ENCODE data around the gene SLC38A11. TPM values are rescaled to one million over a fixed set of nuclear protein-coding genes. Genes with fewer than 3 reads are reported as not detected.

SLC38A11 gene
- total RNA-seq, 1 donor: not detected

DNA sequence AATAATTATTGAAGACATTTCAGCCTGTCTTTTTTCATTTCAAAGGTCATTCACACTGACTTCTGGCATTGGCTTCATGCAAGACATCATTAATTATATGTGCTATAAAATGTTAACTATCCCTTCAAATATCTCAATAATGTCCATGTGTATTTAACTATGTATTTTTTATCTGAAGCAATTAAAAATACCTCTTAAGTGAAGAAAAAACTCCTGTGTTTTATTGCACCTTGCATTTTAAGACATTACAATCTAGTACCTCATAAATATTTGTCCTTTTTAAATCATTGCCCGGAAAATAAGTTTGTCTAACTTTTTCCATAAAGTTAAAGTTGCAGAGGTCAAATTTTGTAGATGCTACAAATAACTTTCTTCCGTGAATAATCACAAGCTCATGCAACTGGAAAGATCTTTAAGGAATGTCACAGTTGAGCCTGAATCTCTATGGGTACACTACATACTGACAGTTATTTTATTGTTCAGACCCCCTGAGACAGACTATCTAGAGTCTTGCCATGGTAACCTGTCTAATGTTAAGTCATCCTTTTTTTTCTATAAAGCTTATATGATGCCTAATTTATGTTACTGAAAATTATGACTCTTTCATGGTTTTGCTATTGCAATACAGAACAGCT is 75.3 kb downstream of the SLC38A11 start:
- H3K36me3 ChIP-seq (ENCODE audit: insufficient read depth, low read length): no peaks in the 10 kb centered on the region
- no peaks in the 10 kb centered on the region for H4K20me1 ChIP-seq (ENCODE audit: insufficient read depth, low read length)
- H2AFZ ChIP-seq (ENCODE audit: low read length): no peak overlapping the region
- no peaks in the 10 kb centered on the region for H3K4me1 ChIP-seq (ENCODE audit: insufficient read depth, low read length)
- no peak overlapping the region for H3K27ac ChIP-seq (ENCODE audit: low read depth, low read length)
- no peak for DNase-seq (ENCODE audit: insufficient read length, low spot score, missing footprints)
- H3K9me3 ChIP-seq (ENCODE audit: low read depth, low read length): no peaks in the 10 kb centered on the region
- no peak overlapping the region for H3K4me3 ChIP-seq (ENCODE audit: insufficient read depth, low read length)
- no peak overlapping the region for H3K4me2 ChIP-seq (ENCODE audit: insufficient read depth, low read length)
- no peaks in the 10 kb centered on the region for H3K79me2 ChIP-seq (ENCODE audit: insufficient read depth, low read length)
- TF ChIP-seq CTCF (IDR thresholded peaks at IDR 0.05; ENCODE audit: extremely low read depth, low read depth, low read length): no peak
- no peaks in the 10 kb centered on the region for H3K27me3 ChIP-seq (ENCODE audit: insufficient read depth, low read length)

DNA sequence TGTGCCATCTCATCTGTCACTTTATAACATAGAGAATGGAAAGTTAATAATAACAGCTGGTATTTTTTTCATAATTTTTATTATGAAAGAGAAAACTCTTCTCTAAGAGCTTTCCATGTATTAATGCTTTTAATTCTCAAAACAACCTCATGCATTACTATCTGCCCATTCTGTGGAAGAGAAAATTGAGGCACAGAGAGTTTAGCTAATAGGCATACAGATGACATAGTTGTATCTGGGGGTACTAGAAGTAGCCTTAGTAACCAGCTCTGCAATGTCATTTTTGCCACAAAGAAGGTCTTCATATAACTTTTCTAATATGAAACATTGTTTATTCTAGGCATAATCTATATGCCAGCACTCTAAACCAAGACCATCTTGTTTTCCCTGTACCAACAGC is 77.4 kb downstream of the SLC38A11 start:
- Histone ChIP-seq H3K27me3 (ENCODE audit: insufficient read depth, low read length) (no peaks in the 10 kb centered on the region), H3K4me1 (ENCODE audit: insufficient read depth, low read length) (no peaks in the 10 kb centered on the region), H3K4me2 (ENCODE audit: insufficient read depth, low read length) (no peak overlapping the region), H4K20me1 (ENCODE audit: insufficient read depth, low read length) (no peaks in the 10 kb centered on the region), H2AFZ (ENCODE audit: low read length) (no peak overlapping the region), H3K36me3 (ENCODE audit: insufficient read depth, low read length) (no peaks in the 10 kb centered on the region), H3K4me3 (ENCODE audit: insufficient read depth, low read length) (no peak overlapping the region), H3K9me3 (ENCODE audit: low read depth, low read length) (no peaks in the 10 kb centered on the region), H3K79me2 (ENCODE audit: insufficient read depth, low read length) (no peaks in the 10 kb centered on the region), H3K27ac (ENCODE audit: low read depth, low read length) (no peak overlapping the region)
- DNase-seq (ENCODE audit: insufficient read length, low spot score, missing footprints): no peak
- TF ChIP-seq CTCF (IDR thresholded peaks at IDR 0.05; ENCODE audit: extremely low read depth, low read depth, low read length): no peak

DNA sequence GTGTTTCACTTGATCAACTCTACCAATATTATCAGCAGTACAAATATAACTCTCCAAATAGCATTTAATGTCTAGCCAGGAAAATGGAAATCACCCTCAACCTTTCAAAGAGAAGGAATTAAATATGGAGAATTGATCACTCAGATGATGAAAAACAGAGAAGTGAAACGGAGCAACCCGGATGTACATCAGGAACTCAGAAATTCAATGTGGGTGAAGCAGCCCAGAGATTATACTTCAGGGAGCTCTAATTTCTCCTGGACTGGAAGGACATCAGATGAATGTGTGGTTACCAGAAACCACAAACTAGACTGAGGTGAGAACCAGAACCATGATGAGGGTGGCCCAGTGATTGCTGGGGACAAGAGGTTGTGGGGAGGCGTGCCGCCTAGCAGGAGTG is 78.2 kb downstream of the SLC38A11 start:
- Histone ChIP-seq H3K9me3 (ENCODE audit: low read depth, low read length) (no peaks in the 10 kb centered on the region), H3K36me3 (ENCODE audit: insufficient read depth, low read length) (no peaks in the 10 kb centered on the region), H3K4me3 (ENCODE audit: insufficient read depth, low read length) (no peak overlapping the region), H3K4me1 (ENCODE audit: insufficient read depth, low read length) (no peaks in the 10 kb centered on the region), H3K27ac (ENCODE audit: low read depth, low read length) (no peak overlapping the region), H3K79me2 (ENCODE audit: insufficient read depth, low read length) (no peaks in the 10 kb centered on the region), H4K20me1 (ENCODE audit: insufficient read depth, low read length) (no peaks in the 10 kb centered on the region), H3K4me2 (ENCODE audit: insufficient read depth, low read length) (no peak overlapping the region), H3K27me3 (ENCODE audit: insufficient read depth, low read length) (no peaks in the 10 kb centered on the region), H2AFZ (ENCODE audit: low read length) (no peak overlapping the region)
- no peak for TF ChIP-seq CTCF (IDR thresholded peaks at IDR 0.05; ENCODE audit: extremely low read depth, low read depth, low read length)
- no peak for DNase-seq (ENCODE audit: insufficient read length, low spot score, missing footprints)

DNA sequence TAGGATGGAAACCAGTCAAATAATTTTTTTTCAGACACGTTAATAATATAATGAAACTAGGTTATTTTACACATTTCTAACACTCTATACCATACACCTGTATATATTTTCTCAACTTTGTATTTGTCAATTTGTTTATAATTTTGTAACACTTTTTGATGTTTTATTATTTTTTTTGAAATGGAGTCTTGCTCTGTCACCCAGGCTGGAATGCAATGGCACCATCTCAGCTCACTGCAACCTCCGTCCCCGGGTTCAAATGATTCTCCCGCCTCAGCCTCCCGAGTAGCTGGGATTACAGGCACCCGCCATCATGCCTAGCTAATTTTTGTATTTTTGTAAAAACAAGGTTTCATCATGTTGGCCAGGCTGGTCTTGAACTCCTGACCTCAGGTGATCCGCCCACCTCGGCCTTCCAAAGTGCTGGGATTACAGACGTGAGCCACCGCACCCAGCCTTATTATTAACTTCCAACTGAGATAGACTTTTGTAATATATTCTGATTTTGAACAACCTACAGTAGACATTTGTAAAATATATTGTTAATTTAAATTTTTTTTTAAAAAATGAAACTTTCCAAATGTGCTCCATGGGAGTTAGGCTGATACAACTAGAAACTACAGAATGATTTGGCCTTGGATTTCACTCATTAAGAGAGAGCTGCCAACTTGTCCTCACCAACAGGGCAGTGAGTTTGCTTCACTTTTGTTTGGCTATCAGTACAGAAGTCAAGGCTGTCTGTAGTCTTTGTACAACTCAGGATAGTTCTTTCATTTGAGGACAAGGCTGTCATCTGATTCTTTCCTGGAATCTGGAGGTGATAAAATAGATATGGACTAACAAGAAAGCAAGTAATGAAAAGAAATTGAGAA is 79.8 kb downstream of the SLC38A11 start:
- Histone ChIP-seq H3K4me3 (ENCODE audit: insufficient read depth, low read length) (no peak overlapping the region), H2AFZ (ENCODE audit: low read length) (no peak overlapping the region), H3K79me2 (ENCODE audit: insufficient read depth, low read length) (no peaks in the 10 kb centered on the region), H3K27ac (ENCODE audit: low read depth, low read length) (no peak overlapping the region), H4K20me1 (ENCODE audit: insufficient read depth, low read length) (no peaks in the 10 kb centered on the region), H3K27me3 (ENCODE audit: insufficient read depth, low read length) (no peaks in the 10 kb centered on the region), H3K4me2 (ENCODE audit: insufficient read depth, low read length) (no peak overlapping the region), H3K9me3 (ENCODE audit: low read depth, low read length) (no peaks in the 10 kb centered on the region), H3K36me3 (ENCODE audit: insufficient read depth, low read length) (no peaks in the 10 kb centered on the region), H3K4me1 (ENCODE audit: insufficient read depth, low read length) (no peaks in the 10 kb centered on the region)
- TF ChIP-seq CTCF (IDR thresholded peaks at IDR 0.05; ENCODE audit: extremely low read depth, low read depth, low read length): no peak
- no peak for DNase-seq (ENCODE audit: insufficient read length, low spot score, missing footprints)

Data from osteoblast (primary cell).